ENCODE data around the gene IGHMBP2. TPM values are rescaled to one million over a fixed set of nuclear protein-coding genes. Genes with fewer than 3 reads are reported as not detected.
"Not testable (repeated sequence)": the region's sequence is repeated elsewhere in the genome, so short reads cannot be mapped to it uniquely, and the experiment has no call there.

The IGHMBP2 gene
- 6.3 and 9.5 TPM in 2 replicates for total RNA-seq

DNA sequence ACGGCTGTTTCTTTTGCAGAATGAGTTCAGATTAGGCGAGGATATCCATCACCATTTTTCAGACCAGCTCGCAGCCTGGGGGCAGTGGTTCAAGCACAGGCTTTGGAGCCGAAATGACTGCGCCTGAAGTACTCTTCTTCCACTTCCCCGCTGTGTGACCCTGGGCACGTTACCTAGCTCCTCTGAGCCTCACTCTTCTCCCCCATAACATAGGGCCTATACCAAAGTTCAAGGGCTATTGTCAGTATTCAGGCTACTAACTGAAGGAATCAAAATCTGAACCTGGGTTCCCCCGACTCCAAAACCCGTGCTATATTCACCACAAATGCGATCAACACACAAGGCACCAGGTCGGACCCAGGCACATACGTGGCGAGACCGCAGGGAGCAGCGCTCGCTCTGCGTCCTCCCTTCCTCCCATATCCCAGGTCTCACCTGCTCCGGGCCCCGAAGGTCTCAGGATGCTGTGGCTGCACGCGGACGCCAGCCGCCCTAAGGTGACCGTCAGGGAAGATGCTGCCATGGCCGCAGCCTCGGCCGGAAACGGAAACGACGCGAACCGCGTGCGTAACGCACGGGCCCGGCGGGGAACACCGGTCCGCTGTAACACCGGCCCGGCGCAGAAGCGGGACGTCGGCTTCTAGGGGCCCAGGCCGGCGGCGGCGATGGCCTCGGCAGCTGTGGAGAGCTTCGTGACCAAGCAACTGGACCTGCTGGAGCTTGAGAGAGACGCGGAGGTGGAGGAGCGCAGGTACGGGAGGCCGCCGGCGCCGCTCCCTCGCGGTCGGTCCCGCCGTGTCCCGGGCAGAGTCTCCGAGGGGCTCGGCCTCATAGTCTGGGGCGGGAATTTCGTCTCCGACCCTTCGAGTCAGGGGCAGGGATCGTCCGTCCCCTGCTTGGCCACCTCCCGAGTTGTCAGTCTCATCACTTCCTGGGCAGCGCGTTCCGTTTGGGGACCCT, at the start of gene IGHMBP2, which contains the start of gene MRPL21:
IGHMBP2 (plus strand) TSS at position 604 of the 960 bp plus-strand sequence; CDS start at position 666, 62 bp downstream.
MRPL21 (minus strand) TSS at position 545 of the 960 bp plus-strand sequence; CDS start at position 523, 22 bp downstream.
- peak; percentile 88 to 91 for DNase-seq (ENCODE audit: low read depth in 2 of 2)

DNA sequence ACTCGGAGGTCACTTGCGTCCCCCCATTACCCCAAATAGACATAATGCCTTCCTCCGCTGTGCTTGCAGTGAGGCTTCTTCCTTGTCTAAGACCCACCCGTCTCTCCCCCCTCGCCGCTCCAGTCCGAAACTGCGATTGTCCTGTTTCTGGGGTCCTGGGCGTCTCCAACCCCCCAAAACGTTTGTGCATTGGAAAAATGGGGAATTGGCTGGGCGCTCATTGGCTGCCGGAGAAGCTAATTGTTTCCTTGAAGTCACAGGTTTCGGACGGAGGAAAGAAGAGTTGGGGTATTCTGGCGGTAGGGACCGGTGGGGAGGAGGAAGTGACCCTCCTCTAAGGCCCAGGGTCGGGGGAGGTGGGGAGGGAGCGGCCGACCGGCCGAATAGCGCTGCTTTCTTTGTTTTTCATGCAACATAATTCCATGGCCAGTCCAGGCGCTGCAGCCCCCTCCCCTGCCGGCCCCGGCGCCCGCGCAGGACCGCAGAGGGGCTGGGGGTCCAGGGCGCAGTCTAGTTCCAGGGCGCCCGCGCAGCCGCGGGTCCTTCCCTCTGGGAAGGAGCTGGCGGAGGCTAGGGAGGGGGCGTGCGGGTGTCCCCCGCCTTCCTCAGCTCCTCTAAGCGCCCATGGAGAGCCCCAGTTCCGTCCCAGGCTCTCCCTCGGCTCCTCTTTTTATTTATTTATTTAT, 49.3 kb upstream of the IGHMBP2 start:
- no peak for DNase-seq (ENCODE audit: low read depth in 2 of 2)

DNA sequence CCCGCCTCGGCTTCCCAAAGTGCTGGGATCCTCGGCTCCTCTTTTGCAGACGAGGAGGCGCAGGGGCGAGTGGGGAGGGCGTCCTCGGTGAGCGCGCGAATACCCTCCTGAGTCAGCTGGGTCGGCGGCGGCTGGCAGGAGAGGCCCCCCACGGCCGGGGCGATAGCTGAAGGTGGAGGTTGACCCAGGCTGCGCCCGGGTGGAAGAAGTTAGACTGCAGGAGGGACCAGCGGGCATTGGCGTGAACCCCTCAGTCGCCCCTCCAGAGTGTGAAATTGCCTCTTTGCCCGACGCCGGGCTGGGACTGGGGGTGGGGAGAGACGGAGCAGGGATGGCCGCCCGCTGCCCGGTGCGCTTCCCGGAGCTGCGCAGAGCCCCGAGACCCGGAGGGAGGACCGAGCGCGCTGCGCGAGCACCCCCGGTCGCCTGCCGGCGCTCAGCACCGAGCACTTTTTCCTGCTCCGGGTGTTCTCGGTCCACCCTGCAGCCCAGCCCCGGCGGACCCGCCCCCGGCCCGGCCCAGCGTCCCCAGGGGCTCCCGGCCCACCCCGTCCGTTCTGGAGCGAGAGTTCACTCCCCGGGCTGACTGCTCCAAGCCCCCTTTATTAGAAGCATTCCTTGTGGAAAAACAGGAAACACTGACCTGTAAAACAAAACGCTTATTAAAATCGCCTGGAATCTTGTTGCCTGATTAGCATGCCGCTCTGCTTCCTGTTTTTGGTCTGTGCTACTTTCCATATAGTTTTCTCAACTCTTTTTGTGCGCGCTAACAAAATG, 48.3 kb upstream of the IGHMBP2 start:
- DNase-seq (ENCODE audit: low read depth in 2 of 2): peak; percentile 47 to 87

DNA sequence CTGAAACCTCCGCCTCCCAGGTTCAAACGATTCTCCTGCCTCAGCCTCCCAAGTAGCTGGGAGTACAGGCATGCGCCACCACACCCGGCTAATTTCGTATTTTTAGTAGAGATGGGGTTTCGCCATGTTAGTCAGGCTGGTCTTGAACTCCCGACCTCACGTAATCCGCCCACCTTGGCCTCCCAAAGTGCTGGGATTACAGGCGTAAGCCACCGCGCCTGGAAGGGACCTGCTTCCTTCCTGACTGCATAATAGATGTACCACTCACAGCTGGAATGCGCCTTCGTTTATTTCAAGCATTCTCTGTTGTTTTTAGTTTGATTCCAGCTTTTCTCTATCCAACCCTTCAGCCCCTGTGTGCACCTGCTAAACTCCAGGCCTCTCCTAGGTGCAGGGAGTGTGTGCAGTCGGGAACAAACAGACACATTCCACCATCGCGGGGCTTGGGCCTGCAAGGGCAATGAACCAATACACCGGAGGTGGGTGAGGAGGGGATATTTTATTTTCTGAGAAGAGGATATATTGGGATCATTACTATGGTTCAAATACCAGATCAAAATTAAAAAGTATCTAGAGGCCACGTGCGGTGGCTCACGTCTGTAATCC, 47.2 kb upstream of the IGHMBP2 start:
- DNase-seq (ENCODE audit: low read depth in 2 of 2): peak in 1 of 2 donors; percentile 30

GRCh38 chr11:68857037-68857586, 46.6 kb upstream of the IGHMBP2 start:
- DNase-seq (ENCODE audit: low read depth in 2 of 2): no peak

DNA sequence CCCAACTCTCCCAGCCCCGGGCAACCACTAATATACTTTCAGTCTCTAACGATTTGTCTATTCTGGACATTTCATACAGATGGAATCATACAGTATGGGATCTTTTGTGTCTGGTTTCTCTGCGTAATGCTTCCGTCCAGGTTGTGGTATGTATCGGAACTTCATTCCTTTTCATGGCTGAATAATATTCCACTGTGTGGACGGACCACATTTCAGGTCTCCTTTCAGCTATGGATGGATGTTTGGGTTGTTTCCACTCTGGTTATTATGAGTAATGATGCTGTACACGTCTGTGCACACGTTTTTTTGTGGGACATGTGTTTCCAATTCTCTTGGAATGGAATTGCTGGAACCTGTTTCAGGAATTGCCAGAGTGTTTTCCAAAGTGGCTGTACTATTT, 44.6 kb upstream of the IGHMBP2 start:
- no peak for DNase-seq (ENCODE audit: low read depth in 2 of 2)

- DNase-seq (ENCODE audit: low read depth in 2 of 2): no peak
Measured at GRCh38 chr11:68862421-68862820, 41.3 kb upstream of the IGHMBP2 start.

GRCh38 chr11:68863553-68864265, 40.0 kb upstream of the IGHMBP2 start:
- no peak for DNase-seq (ENCODE audit: low read depth in 2 of 2)

- no peak for DNase-seq (ENCODE audit: low read depth in 2 of 2)
Measured at GRCh38 chr11:68865241-68865640, 38.5 kb upstream of the IGHMBP2 start.

DNA sequence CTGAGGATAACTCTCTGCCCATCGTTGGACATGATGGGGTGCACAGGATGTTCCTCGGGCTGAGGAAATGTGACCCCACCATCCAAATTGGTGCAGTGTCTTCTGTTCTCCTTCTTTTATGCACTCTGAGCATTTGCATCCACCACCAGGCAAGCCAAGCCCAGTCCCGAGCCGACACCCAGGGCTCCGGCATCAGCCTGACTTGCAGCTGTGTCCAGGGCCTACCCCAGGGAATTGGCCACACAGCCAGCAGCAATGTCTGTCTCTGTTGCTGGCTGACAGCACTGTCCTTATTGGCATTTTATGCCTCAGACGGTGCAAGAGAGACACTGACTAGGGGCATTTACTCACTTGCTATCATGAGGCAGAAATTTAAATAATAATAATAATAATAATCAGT, 36.6 kb upstream of the IGHMBP2 start:
- no peak for DNase-seq (ENCODE audit: low read depth in 2 of 2)

DNA sequence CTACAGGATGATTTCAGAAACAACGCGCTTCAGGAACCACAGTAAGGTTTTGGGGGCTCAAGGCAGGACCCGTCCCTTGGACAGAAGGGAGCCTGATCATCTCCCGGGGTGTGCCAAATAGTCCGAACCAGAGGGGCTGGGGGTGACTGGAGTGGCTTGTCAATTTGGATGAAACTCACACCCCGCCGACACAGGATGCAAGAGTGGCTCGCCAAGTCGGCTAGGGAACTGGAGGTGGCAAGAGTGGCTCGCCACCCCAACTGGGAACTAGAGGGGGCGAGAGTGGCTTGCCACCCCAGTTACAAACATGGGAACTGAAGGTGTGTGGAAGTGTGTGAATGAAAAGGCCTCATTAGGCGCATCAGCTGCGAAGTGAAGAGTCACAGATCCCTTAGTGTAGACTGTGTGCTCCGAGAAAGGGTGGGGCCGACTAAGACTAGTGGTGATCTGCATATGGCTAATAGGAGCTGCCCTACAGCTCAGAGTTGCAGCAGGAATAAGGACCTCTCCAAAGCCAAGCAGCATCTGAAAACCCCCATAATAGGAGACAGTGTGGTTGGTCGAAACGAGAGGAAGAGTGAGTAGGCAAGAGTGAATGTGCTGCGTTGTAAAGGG, 35.4 kb upstream of the IGHMBP2 start:
- DNase-seq (ENCODE audit: low read depth in 2 of 2): no peak

DNA sequence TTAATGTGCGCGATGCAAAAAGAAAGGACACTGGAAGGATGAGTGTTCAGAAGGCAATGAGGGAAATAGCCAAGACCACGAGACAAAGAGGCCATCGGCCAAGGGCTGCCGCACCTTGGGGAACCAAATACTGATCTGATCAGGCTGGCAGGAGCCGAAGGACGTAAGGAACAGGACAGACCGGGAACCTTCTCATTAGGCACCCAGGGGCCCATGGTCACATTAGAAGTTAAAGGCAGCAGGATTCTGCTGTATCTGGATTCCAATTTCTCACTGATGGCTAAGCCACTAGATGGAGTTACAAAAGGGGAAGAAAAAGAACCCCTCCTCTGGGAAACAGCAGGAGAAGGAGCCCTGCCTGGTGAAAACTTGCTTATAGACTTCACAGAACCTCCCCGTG, 33.2 kb upstream of the IGHMBP2 start:
- no peak for DNase-seq (ENCODE audit: low read depth in 2 of 2)

DNA sequence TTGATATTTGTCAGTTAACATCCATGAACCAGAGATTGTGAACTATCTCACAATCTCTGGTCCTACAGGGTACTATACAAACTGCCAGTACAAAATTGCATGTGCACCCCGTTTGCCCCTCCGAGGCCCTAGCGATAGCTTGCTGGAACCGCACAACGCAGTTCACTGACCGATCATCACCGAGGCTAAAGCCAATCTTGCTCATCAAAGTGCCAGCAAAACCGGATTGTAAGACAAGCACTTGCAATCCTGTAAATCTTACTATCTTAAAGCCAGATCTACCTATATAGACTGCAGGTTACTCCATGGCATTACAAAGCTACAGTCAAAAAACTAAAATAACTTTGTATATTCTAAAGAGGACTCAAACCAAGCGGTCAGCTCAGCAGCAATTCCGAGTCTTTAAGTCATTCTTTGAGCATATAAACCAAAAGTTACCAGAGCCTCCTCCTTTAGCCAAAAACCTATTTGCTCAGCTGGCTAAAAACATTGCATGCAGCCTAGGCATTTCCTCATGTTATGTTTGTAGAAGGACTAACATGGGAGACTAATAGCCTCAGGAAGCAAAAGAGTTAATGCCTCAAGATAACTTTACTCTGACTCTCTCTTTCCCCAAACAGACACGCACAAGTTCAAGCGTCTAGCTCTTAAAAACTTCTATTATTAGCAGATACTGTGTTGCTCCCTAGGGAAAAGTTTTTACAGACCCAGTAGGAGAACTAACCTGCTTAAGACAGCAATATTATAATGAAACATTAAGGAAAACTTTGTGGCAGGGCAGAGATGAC, 31.3 kb upstream of the IGHMBP2 start:
- DNase-seq (ENCODE audit: low read depth in 2 of 2): no peak

DNA sequence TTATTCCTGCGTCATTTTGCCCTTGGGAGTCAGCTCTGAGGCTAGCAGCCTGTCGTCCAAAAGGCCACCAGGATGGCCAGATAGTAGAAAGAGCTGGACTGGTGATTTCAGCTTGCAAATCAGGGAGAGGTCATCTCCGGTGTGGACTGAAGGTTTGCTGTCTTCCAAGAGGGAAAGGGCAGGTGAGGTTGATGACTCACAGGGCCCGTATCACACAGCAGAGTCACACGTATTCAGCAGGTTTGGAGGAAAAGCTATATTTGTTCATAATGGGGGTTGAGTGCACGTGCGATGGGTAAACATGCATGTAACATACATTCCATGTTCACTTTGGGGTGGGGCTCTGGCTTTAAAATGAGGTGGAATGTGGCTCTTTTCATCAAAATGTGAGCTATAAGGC, 25.7 kb upstream of the IGHMBP2 start:
- peak in 1 of 2 donors; percentile 59 for DNase-seq (ENCODE audit: low read depth in 2 of 2)

GRCh38 chr11:68880851-68881250, 22.8 kb upstream of the IGHMBP2 start:
- no peak for DNase-seq (ENCODE audit: low read depth in 2 of 2)

- no peak for DNase-seq (ENCODE audit: low read depth in 2 of 2)
Measured at GRCh38 chr11:68881320-68881719, 22.4 kb upstream of the IGHMBP2 start.

GRCh38 chr11:68882391-68882790, 21.3 kb upstream of the IGHMBP2 start:
- DNase-seq (ENCODE audit: low read depth in 2 of 2): no peak

DNA sequence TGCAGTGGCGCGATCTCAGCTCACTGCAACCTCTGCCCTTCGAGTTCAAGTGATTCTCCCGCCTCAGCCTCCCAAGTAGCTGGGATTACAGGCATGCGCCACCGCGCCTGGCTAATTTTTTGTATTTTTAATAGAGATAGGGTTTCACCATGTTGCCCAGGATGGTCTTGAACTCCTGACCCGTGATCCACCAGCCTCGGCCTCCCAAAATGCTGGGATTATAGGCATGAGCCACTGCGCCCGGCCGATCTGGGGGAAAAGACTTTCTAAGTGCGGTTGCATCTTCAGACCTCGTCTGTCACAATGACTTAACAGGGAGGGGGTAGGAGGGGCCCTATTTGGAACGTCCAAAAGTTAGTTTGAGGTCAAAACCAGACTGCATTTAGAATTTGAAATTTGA, 18.9 kb upstream of the IGHMBP2 start:
- not testable (repeated sequence) for DNase-seq (ENCODE audit: low read depth in 2 of 2)

- DNase-seq (ENCODE audit: low read depth in 2 of 2): peak in 1 of 2 donors; percentile 55
Measured at GRCh38 chr11:68889948-68890446, 13.7 kb upstream of the IGHMBP2 start.

Data from lung microvascular endothelial cell (primary cell).